ENCODE data around the gene FLNC. TPM values are rescaled to one million over a fixed set of nuclear protein-coding genes. Genes with fewer than 3 reads are reported as not detected.

Gene FLNC
- total RNA-seq, 4 donors from 2014 or later: 4.2 to 23.1 (median 6.5) TPM

DNA sequence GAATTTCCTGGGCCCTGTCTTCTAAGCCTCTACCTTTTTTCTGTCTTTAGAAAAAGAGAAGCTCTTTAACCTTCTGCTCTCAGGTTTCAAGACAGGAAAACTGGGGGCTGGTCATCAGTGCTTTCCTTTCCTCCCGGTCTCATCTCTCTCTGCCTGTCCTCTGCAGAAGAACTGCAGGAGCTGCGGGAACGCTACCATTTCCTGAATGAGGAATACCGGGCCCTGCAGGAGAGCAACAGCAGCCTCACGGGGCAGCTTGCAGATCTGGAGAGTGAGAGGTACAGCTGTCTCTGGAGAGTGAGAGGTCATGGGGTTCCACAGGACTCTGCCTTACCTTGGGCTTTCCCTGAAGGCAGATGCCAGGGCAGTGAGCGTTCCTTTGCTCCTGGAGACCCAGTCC, 25.7 kb upstream of the FLNC start:
- H3K36me3 ChIP-seq: peaks cover 0 to 5% (median 0%) of the 10 kb centered on the region in 3 donors
- H3K9me3 ChIP-seq: no peaks in the 10 kb centered on the region
- H3K4me1 ChIP-seq: no peaks in the 10 kb centered on the region
- H3K4me3 ChIP-seq: no peak overlapping the region
- H3K27me3 ChIP-seq: no peaks in the 10 kb centered on the region
- no peak for TF ChIP-seq POLR2A (IDR thresholded peaks at IDR 0.05)
- TF ChIP-seq, protein P1, sequence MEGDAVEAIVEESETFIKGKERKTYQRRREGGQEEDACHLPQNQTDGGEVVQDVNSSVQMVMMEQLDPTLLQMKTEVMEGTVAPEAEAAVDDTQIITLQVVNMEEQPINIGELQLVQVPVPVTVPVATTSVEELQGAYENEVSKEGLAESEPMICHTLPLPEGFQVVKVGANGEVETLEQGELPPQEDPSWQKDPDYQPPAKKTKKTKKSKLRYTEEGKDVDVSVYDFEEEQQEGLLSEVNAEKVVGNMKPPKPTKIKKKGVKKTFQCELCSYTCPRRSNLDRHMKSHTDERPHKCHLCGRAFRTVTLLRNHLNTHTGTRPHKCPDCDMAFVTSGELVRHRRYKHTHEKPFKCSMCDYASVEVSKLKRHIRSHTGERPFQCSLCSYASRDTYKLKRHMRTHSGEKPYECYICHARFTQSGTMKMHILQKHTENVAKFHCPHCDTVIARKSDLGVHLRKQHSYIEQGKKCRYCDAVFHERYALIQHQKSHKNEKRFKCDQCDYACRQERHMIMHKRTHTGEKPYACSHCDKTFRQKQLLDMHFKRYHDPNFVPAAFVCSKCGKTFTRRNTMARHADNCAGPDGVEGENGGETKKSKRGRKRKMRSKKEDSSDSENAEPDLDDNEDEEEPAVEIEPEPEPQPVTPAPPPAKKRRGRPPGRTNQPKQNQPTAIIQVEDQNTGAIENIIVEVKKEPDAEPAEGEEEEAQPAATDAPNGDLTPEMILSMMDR (IDR thresholded peaks at IDR 0.05): no peak
- DNase-seq: no peak
- H3K27ac ChIP-seq: no peak overlapping the region

DNA sequence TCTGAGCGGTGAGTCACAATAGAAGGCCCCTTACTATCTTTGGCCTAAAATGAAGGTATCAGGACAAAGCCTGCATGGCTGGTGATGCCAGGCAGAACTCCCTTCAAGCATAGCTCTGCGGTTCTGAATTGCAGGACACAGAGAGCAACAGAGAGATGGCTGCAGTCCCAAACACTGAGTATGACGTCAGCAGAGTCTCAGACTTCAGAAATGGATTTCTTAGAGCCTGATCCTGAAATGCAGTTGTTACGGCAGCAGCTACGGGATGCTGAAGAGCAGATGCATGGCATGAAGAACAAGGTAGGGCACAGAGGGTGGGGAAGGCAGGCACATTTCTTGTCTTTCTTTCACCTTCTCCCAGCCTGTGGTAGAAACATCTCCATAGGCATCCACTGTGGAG, 25.0 kb upstream of the FLNC start:
- Histone ChIP-seq H3K9me3 (no peaks in the 10 kb centered on the region), H3K36me3 (peaks cover 0 to 5% (median 0%) of the 10 kb centered on the region in 3 donors), H3K27me3 (no peaks in the 10 kb centered on the region), H3K4me1 (no peaks in the 10 kb centered on the region), H3K4me3 (no peak overlapping the region), H3K27ac (no peak overlapping the region)
- TF ChIP-seq POLR2A (IDR thresholded peaks at IDR 0.05): no peak
- TF ChIP-seq, protein P1 (IDR thresholded peaks at IDR 0.05): no peak
- no peak for DNase-seq

DNA sequence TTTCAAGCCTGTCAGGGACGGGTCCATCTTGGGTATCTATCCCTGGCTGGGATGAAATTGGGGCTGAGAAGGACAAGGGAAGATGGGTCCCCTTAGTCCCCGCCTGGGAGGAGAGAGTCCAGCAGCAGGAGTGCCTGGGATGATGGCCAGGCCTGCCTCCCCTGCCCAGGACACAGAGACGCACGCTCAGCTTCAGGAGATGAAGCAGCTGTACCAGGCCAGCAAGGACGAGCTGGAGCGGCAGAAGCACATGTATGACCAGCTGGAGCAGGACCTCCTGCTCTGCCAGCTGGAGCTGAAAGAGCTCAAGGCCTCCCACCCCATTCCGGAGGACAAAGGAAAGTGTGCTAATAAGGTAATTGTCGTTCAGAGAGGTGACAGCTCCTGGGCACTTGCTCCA, 23.0 kb upstream of the FLNC start:
- H3K4me1 ChIP-seq: no peaks in the 10 kb centered on the region
- no peak for DNase-seq

DNA sequence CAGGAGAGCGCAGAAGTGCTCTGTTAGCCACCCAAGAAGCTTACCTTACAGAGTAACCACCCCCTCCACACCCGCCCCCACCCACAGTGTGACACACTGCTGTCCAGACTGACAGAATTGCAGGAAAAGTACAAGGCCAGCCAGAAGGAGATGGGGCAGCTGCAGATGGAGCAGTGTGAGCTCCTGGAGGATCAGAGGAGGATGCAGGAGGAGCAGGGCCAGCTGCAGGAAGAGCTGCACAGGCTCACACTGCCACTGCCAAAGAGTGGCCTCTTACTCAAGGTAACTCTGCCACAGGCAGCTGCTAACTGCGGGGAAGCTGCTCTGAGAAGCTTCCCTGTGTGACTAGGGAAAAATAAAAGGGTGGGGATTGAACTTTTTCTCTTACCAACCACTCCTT, 20.8 kb upstream of the FLNC start:
- Histone ChIP-seq H3K36me3 (peaks cover 0 to 5% (median 0%) of the 10 kb centered on the region in 3 donors), H3K4me1 (no peaks in the 10 kb centered on the region), H3K27ac (no peak overlapping the region), H3K27me3 (no peaks in the 10 kb centered on the region), H3K9me3 (no peaks in the 10 kb centered on the region), H3K4me3 (no peak overlapping the region)
- no peak for DNase-seq
- TF ChIP-seq, protein P1 (IDR thresholded peaks at IDR 0.05): no peak
- TF ChIP-seq POLR2A (IDR thresholded peaks at IDR 0.05): no peak

More for the DNA sequence above, 23.0 kb upstream of the FLNC start:
- H3K27ac ChIP-seq: no peak overlapping the region
- H3K9me3 ChIP-seq: no peaks in the 10 kb centered on the region
- H3K4me3 ChIP-seq: no peak overlapping the region
- H3K27me3 ChIP-seq: no peaks in the 10 kb centered on the region
- H3K36me3 ChIP-seq: peaks cover 0 to 5% (median 0%) of the 10 kb centered on the region in 3 donors
- TF ChIP-seq, protein P1 (IDR thresholded peaks at IDR 0.05): no peak
- no peak for TF ChIP-seq POLR2A (IDR thresholded peaks at IDR 0.05)

DNA sequence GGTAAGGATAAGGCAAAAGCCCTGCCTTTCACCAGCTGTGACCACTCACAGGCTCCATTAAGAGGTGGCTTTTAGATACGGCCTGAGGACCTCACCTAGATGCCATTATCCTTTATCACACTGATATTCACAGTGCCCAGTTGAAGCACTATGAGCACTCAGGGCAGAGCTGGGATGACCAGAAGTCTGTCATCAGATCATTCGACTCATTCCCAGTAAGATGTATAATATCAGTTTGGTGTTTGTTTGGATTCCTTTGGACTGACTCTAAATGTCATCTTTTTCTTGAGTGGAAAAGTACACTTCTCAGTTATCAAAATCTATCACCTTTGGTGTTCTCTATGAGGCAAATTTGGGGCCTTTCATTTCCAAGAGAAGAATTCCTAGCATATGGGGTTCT, 19.7 kb upstream of the FLNC start:
- TF ChIP-seq POLR2A (IDR thresholded peaks at IDR 0.05): no peak
- TF ChIP-seq, protein P1 (IDR thresholded peaks at IDR 0.05): no peak
- H3K36me3 ChIP-seq: peaks cover 0 to 2% (median 0%) of the 10 kb centered on the region in 3 donors
- no peaks in the 10 kb centered on the region for H3K9me3 ChIP-seq
- H3K27me3 ChIP-seq: no peaks in the 10 kb centered on the region
- no peak for DNase-seq
- H3K4me1 ChIP-seq: no peaks in the 10 kb centered on the region
- H3K4me3 ChIP-seq: no peak overlapping the region
- no peak overlapping the region for H3K27ac ChIP-seq

DNA sequence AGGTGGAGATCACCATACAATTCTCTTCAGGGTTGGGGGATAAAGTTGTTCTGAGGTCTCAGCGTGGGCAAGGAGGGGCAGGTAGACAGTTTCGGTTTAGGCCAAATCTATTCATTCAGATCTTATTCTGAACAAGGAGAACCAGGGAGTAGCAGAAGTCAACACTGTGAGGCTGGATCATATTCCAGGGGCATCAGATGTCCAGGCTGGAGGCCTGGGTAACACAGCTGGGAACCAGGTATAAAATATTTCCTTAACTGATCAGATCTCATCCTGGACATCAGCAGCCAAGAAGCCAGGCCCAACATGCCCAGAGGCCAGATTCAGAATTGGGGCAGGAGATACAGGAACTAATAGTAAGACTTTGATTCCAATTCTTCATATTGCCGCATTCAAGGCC, 19.2 kb upstream of the FLNC start:
- TF ChIP-seq, protein P1 (IDR thresholded peaks at IDR 0.05): no peak
- TF ChIP-seq POLR2A (IDR thresholded peaks at IDR 0.05): no peak
- no peak overlapping the region for H3K4me3 ChIP-seq

More for the DNA sequence above, 19.2 kb upstream of the FLNC start:
- H3K36me3 ChIP-seq: no peaks in the 10 kb centered on the region
- no peak for DNase-seq
- no peaks in the 10 kb centered on the region for H3K9me3 ChIP-seq
- no peaks in the 10 kb centered on the region for H3K4me1 ChIP-seq
- no peak overlapping the region for H3K27ac ChIP-seq
- H3K27me3 ChIP-seq: no peaks in the 10 kb centered on the region
